ENCODE results near the gene WWOX. TPM values are rescaled to one million over a fixed set of nuclear protein-coding genes. Genes with fewer than 3 reads are reported as not detected.

The WWOX gene
- total RNA-seq, 1 experiment from 2014 or later, result 15.6 TPM

GRCh38 chr16:78552106-78552675 lies 452.7 kb downstream of the WWOX start:
- WGBS (ENCODE audit: extremely low coverage, insufficient read length, low lambda C conversion rate), result no CpG with 5 or more reads among the region's 16 CpGs
- Histone ChIP-seq H4K20me1 (ENCODE audit: control insufficient read depth, insufficient read depth, insufficient read length) (no peaks in the 10 kb centered on the region), H3K9ac (ENCODE audit: extremely low read depth, insufficient read length, low read length) (no peak overlapping the region), H2BK20ac (ENCODE audit: low read depth, low read length, poor library complexity, severe bottlenecking) (no peak overlapping the region), H3K23ac (ENCODE audit: insufficient read length, low read depth, low read length) (no peak overlapping the region), H3T11ph (ENCODE audit: low read length) (no peak overlapping the region), H3K4ac (ENCODE audit: low read depth, low read length) (no peak overlapping the region), H2BK5ac (ENCODE audit: insufficient read length, low read length) (no peak overlapping the region), H3K18ac (ENCODE audit: insufficient read length, low read depth, low read length) (no peak overlapping the region), H4K8ac (replicated peaks; ENCODE audit: insufficient read length, low read depth, low read length) (no peak overlapping the region), H3K27ac (ENCODE audit: insufficient read length, low read depth, low read length) (no peak overlapping the region), H4K5ac (ENCODE audit: insufficient read length, low read depth, low read length) (no peak overlapping the region), H3K9me3 (ENCODE audit: control insufficient read depth, low read depth, low read length) (no peaks in the 10 kb centered on the region), H3K79me1 (ENCODE audit: insufficient read depth, low read depth, low read length, poor library complexity, severe bottlenecking) (no peaks in the 10 kb centered on the region), H2BK12ac (ENCODE audit: insufficient read length, low read depth, low read length) (no peak overlapping the region), H2AFZ (ENCODE audit: low read length) (no peak overlapping the region), H3K4me2 (ENCODE audit: insufficient read depth, insufficient read length, low read length) (peak overlapping the region; percentile 32), H3K79me2 (ENCODE audit: insufficient read depth, low read length) (no peaks in the 10 kb centered on the region), H3K4me1 (ENCODE audit: insufficient read depth, low read length) (peaks cover 6% of the 10 kb centered on the region; the same call in 1 of the 2 replicates), H3K56ac (ENCODE audit: insufficient read length, low read depth, low read length) (no peak overlapping the region), H4K91ac (ENCODE audit: insufficient read length, low read depth, low read length) (no peak overlapping the region), H3K14ac (ENCODE audit: insufficient read depth, low read length) (no peak overlapping the region), H2BK15ac (ENCODE audit: low read depth, low read length) (no peak overlapping the region), H3K23me2 (ENCODE audit: insufficient read length, low read depth, low read length, poor library complexity, severe bottlenecking) (no peaks in the 10 kb centered on the region), H3K27me3 (ENCODE audit: insufficient read depth, low read length) (no peaks in the 10 kb centered on the region), H2AK5ac (ENCODE audit: insufficient read length, low read length) (no peak overlapping the region), H2BK120ac (ENCODE audit: low read depth, low read length, poor library complexity, severe bottlenecking) (no peak overlapping the region)
- TF ChIP-seq, protein P1, sequence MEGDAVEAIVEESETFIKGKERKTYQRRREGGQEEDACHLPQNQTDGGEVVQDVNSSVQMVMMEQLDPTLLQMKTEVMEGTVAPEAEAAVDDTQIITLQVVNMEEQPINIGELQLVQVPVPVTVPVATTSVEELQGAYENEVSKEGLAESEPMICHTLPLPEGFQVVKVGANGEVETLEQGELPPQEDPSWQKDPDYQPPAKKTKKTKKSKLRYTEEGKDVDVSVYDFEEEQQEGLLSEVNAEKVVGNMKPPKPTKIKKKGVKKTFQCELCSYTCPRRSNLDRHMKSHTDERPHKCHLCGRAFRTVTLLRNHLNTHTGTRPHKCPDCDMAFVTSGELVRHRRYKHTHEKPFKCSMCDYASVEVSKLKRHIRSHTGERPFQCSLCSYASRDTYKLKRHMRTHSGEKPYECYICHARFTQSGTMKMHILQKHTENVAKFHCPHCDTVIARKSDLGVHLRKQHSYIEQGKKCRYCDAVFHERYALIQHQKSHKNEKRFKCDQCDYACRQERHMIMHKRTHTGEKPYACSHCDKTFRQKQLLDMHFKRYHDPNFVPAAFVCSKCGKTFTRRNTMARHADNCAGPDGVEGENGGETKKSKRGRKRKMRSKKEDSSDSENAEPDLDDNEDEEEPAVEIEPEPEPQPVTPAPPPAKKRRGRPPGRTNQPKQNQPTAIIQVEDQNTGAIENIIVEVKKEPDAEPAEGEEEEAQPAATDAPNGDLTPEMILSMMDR (conservative IDR thresholded peaks at IDR 0.05), result no peak
- H3K4me3 Mint-ChIP-seq, result no peak overlapping the region; a peak in 1 of 5 replicates
- no peaks in the 10 kb centered on the region for H3K9me3 Mint-ChIP-seq
- peak overlapping the region in 2 of 3 experiments; percentile 20 to 50; a peak in 2 of 7 replicates for H3K27ac Mint-ChIP-seq
- DNase-seq, result no peak
- peaks cover 48 to 53% of the 10 kb centered on the region in 2 experiments for H3K4me1 Mint-ChIP-seq
- H3K27me3 Mint-ChIP-seq (ENCODE audit: low read depth), result peaks cover 2% of the 10 kb centered on the region; the same call in 1 of the 2 replicates
- no peaks in the 10 kb centered on the region; a peak in 1 of 7 replicates for H3K36me3 Mint-ChIP-seq (ENCODE audit: insufficient read depth in 1 of 3, low read depth in 3 of 3)
